ENCODE measurements around the gene MGAT3. TPM values are rescaled to one million over a fixed set of nuclear protein-coding genes. Genes with fewer than 3 reads are reported as not detected.

MGAT3 gene
- total and polyA plus RNA-seq, 2 of the 13 experiments (the other 11 are each of a cell fraction or from before 2014, with no cell fraction given): 0.11 to 0.15 TPM

DNA sequence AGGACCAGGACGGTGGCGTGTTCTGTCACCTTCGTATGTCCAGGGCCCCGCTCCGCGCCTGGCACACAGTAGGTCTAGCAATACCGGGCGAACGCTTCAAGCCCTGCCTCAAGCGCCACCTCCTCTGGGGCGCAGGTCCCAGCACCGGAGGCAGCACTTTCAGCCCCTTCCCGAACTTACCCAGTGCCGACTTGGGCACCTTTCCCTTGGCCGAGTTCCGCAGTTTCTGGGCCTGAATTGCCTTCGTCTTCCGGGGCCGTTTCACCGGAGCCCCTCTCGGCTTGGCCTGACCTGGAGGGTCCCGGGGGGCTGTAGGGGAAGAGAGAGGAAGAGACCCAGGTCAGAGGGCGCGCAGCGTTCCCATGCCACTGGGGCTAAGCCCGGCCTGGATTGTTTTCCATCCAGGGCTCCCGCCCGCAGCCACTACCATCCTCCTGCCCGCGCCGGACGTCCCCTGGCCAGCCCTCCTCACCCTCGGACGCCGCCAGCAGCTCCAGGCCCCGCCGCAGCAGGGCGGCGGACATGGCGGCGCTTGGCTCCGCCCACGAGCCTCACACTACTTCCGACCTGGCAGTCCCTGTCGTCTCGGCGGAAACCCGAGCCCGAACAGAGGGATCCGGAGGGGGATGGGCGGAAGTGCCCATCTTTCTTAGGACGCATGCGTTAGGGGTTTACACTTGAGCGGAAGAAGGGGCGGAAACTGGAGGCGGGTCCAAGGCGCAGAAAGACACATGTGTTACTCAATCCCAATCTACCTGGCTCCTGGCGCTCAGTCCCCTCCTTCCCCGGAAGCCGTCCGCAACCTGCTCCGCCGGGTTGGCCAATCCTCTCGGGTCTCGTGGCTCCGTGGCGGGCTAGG is 75.6 kb downstream of the MGAT3 start, which contains the start of gene RPS19BP1 (continued):
- TF ChIP-seq, protein P1, sequence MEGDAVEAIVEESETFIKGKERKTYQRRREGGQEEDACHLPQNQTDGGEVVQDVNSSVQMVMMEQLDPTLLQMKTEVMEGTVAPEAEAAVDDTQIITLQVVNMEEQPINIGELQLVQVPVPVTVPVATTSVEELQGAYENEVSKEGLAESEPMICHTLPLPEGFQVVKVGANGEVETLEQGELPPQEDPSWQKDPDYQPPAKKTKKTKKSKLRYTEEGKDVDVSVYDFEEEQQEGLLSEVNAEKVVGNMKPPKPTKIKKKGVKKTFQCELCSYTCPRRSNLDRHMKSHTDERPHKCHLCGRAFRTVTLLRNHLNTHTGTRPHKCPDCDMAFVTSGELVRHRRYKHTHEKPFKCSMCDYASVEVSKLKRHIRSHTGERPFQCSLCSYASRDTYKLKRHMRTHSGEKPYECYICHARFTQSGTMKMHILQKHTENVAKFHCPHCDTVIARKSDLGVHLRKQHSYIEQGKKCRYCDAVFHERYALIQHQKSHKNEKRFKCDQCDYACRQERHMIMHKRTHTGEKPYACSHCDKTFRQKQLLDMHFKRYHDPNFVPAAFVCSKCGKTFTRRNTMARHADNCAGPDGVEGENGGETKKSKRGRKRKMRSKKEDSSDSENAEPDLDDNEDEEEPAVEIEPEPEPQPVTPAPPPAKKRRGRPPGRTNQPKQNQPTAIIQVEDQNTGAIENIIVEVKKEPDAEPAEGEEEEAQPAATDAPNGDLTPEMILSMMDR (CRISPR knock-in tag; IDR thresholded peaks at IDR 0.05): peak; percentile 3; the same call in 1 of the 2 replicates
- TF ChIP-seq THYN1 (CRISPR knock-in tag; IDR thresholded peaks at IDR 0.05; ENCODE audit: borderline replicate concordance, low read depth) (no peak), ZNF598 (CRISPR knock-in tag; IDR thresholded peaks at IDR 0.05; ENCODE audit: borderline replicate concordance) (peak; percentile 72; the same call in 1 of the 2 replicates), POGK (CRISPR knock-in tag; conservative IDR thresholded peaks at IDR 0.05) (peak; percentile 66; the same call in 1 of the 2 replicates), TARDBP (CRISPR knock-in tag; IDR thresholded peaks at IDR 0.05) (peak; percentile 37; the same call in 1 of the 2 replicates), PRDM15 (CRISPR knock-in tag; IDR thresholded peaks at IDR 0.05) (peak; percentile 63), ONECUT2 (CRISPR knock-in tag; IDR thresholded peaks at IDR 0.05) (no peak), ZNF143 (CRISPR knock-in tag; IDR thresholded peaks at IDR 0.05) (peak; percentile 12; the same call in 1 of the 2 replicates), MEF2D (CRISPR knock-in tag; IDR thresholded peaks at IDR 0.05) (peak; percentile 13; the same call in 1 of the 2 replicates), ZBTB38 (CRISPR knock-in tag; IDR thresholded peaks at IDR 0.05) (peak; percentile 53), MAF1 (CRISPR knock-in tag; IDR thresholded peaks at IDR 0.05; ENCODE audit: borderline replicate concordance) (peak; percentile 78; the same call in 1 of the 2 replicates), ZNF670 (CRISPR knock-in tag; IDR thresholded peaks at IDR 0.05; ENCODE audit: borderline replicate concordance) (no peak), ZNF607 (CRISPR knock-in tag; IDR thresholded peaks at IDR 0.05; ENCODE audit: borderline replicate concordance) (peak; percentile 91)
- TF ChIP-seq, protein P2, sequence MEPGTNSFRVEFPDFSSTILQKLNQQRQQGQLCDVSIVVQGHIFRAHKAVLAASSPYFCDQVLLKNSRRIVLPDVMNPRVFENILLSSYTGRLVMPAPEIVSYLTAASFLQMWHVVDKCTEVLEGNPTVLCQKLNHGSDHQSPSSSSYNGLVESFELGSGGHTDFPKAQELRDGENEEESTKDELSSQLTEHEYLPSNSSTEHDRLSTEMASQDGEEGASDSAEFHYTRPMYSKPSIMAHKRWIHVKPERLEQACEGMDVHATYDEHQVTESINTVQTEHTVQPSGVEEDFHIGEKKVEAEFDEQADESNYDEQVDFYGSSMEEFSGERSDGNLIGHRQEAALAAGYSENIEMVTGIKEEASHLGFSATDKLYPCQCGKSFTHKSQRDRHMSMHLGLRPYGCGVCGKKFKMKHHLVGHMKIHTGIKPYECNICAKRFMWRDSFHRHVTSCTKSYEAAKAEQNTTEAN (CRISPR knock-in tag; conservative IDR thresholded peaks at IDR 0.05): peak; percentile 46
